Heart left ventricle (tissue), 16 donors: ENCODE measurements around the gene CALCOCO1. TPM values are rescaled to one million over a fixed set of nuclear protein-coding genes. Genes with fewer than 3 reads are reported as not detected.

Experiments used
- ATAC-seq, 4 donors: fragments of 200-7000 bp; cut with Tn5 transposase; one replicate each; pipeline ENCODE4 v1.9.1; 2020 to 2022; ENCODE audit warnings: moderate library complexity in 4 of 4, mild to moderate bottlenecking in 3 of 4, moderate number of reproducible peaks in 1 of 4
- DNase-seq, 5 donors: peaks; one replicate each; pipeline ENCODE4 v3.0.0-alpha.2; 2020
- H3K27ac ChIP-seq, 12 donors: fragments of 200-600 bp; sonication (generic) in 4 of 12; one replicate each; pipeline versions ENCODE4 v1.5.0 to v1.8.0; 2016 to 2022; ENCODE audit warnings: mild to moderate bottlenecking in 2 of 12
- H3K27me3 ChIP-seq, 9 donors: fragments of 200-600 bp; sonication (generic) in 2 of 9; one replicate each; pipeline versions ENCODE4 v1.5.1 to v1.8.0; 2016 to 2022; ENCODE audit warnings: mild to moderate bottlenecking in 3 of 9
- H3K36me3 ChIP-seq, 9 donors: fragments of 200-600 bp; sonication (generic) in 2 of 9; one replicate each; pipeline versions ENCODE4 v1.5.0 to v1.8.0; 2018 to 2022; ENCODE audit warnings: mild to moderate bottlenecking in 2 of 9
- H3K4me1 ChIP-seq, 12 donors: fragments of 200-600 bp; sonication (generic) in 4 of 12; one replicate each; pipeline versions ENCODE4 v1.5.0 to v1.8.0; 2016 to 2022; ENCODE audit warnings: mild to moderate bottlenecking in 3 of 12
- H3K4me3 ChIP-seq, 12 donors: fragments of 200-600 bp; sonication (generic) in 4 of 12; one replicate each; pipeline versions ENCODE4 v1.5.0 to v1.8.0; 2017 to 2022; ENCODE audit warnings: mild to moderate bottlenecking in 9 of 12, moderate library complexity in 4 of 12
- H3K9me3 ChIP-seq, 12 donors: fragments of 200-600 bp; sonication (generic) in 4 of 12; one replicate each; pipeline versions ENCODE4 v1.5.0 to v1.8.0; 2016 to 2022; ENCODE audit warnings: mild to moderate bottlenecking in 1 of 12
- POLR2A ChIP-seq, 2 donors: fragments of 450-650 bp; IDR thresholded peaks; one replicate each; pipeline ENCODE4 v1.6.1; 2017; ENCODE audit warnings: antibody characterized with exemption in 2 of 2, mild to moderate bottlenecking in 2 of 2, moderate library complexity in 2 of 2
- WGBS, 4 donors: extraction: QIAGEN DNeasy Blood & Tissue Kit in 2 of 4; methylation state at CpG; one replicate each; pipeline versions ENCODE4 v1.1.5 to v1.1.7; 2013 to 2018; 5-methylcytosine and 5-hydroxymethylcytosine counted together
- intact Hi-C, 10 donors: fragments of 100-400 bp; cut with DNase I; formaldehyde crosslinking; loops; one replicate each; pipeline versions ENCODE4 v1.11.1 to v1.14.2; 2022
- polyA plus RNA-seq, 2 donors: library from polyadenylated mRNA; stranded (reverse); fragments of 200-250 nt; gene quantifications; one replicate each; pipeline ENCODE4 v1.2.3, GENCODE V29; 2013
- total RNA-seq, 9 donors: library from RNA; depleted of rRNA in 2 of 9; stranded (reverse); fragments of >200 nt in 2 of 9; fragmentation: NEBNext Ultra II Directional in 3 of 9; extraction: Animal tissue kit (Norgen Biotek cat#: 25700) in 3 of 9; gene quantifications; one replicate each; pipeline versions ENCODE4 v1.1.0 to v1.2.4, GENCODE V29; 2016 to 2023
- TF ChIP-seq, protein P1 (sequence below), 12 donors: fragments of 200-600 bp; sonication (generic) in 4 of 12; IDR thresholded peaks; one replicate each; pipeline versions ENCODE4 v1.5.0 to v1.8.0; 2018 to 2022; ENCODE audit warnings: antibody characterized with exemption in 12 of 12, mild to moderate bottlenecking in 5 of 12
- donor health status: ischemic (EF 13 %, LVEDD 7.1; RV severe dilation, severe dysfunction).
- donor health status: healthy with polysubstance abuse.
- donor health status: DM: no; HTN: yes; CAD: no.
- donor health status: DM: no; HTN: no; CAD: no.
- donor health status: ischemic (EF 25% LVEDD 6.9; RV normal size, moderate dysfunction).
- donor health status: ischemic (EF 25% LVEDD 5.7; RV mildly dilated, moderate dysfunction).
- donor health status: healthy.
- donor health status: DM: yes; HTN: yes; CAD: no.
- donor health status: ischemic (EF 35%, LVEDD 5.7; RV mildly dilated, moderate dysfunction).
- donor health status: nonischemic (EF 11% LVEDD 7.7; RV severe dilation, severe dysfunction).
- donor health status: DM: yes; HTN: yes; CAD: no.
- donor health status: PGD.
- donor health status: ischemic (EF 29% LVEDD 5.4; RV normal size, mild dysfunction).
- donor health status: nonischemic (EF 23%, LVEDD 6.1; RV moderate dilation, normal function).

CALCOCO1 gene
- total and polyA plus RNA-seq, 11 donors: 86.7 to 352 (median 197) TPM

DNA sequence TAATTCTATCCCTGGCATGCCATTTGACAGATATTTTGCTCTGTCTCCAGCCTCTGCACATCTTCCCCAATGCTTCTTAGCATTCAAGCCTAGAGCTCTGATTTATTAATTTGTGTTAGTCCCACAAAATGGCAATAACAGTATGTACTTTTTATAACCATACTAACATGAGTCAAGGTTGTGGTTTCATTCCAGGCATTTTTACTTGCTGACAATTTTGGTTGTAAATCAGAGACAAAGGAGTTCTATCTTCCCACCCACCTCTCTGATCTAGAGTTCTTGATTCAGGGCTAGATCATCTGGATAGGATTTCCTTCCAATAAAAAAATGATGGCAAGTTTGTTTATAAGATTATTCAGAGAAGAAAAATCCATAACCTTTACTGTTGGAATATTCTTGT lies 43.0 kb upstream of the CALCOCO1 start:
- intact Hi-C loops: no loop called here
- H3K27me3 ChIP-seq: peaks cover 0 to 35% (median 4%) of the 10 kb centered on the region in 9 donors
- ATAC-seq: no peak

DNA sequence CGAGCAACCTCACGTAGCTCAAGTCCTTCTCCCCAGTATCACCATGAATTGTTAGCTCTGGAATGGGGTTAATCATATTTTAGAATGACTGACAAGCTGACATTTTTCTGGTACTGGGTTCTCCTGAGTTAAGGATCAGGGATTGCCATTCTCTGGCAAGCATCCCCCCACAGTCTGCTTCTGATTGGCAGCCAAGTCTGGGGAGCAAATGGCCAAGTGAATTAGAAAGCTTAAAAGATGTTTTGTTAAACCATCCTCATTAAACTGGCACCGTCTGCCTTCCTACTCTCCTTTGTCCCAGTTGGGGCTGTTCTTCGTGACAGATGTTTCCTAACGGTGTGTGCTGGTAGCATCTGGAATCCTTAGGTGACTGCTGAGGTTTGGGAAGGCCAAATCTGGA lies 41.7 kb upstream of the CALCOCO1 start:
- TF ChIP-seq, protein P1, sequence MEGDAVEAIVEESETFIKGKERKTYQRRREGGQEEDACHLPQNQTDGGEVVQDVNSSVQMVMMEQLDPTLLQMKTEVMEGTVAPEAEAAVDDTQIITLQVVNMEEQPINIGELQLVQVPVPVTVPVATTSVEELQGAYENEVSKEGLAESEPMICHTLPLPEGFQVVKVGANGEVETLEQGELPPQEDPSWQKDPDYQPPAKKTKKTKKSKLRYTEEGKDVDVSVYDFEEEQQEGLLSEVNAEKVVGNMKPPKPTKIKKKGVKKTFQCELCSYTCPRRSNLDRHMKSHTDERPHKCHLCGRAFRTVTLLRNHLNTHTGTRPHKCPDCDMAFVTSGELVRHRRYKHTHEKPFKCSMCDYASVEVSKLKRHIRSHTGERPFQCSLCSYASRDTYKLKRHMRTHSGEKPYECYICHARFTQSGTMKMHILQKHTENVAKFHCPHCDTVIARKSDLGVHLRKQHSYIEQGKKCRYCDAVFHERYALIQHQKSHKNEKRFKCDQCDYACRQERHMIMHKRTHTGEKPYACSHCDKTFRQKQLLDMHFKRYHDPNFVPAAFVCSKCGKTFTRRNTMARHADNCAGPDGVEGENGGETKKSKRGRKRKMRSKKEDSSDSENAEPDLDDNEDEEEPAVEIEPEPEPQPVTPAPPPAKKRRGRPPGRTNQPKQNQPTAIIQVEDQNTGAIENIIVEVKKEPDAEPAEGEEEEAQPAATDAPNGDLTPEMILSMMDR (IDR thresholded peaks at IDR 0.05): no peak
- no peak for TF ChIP-seq POLR2A (IDR thresholded peaks at IDR 0.05)
- no peaks in the 10 kb centered on the region for H3K9me3 ChIP-seq
- ATAC-seq: no peak
- no peaks in the 10 kb centered on the region for H3K4me1 ChIP-seq
- H3K4me3 ChIP-seq: no peak overlapping the region
- no peak for DNase-seq
- no peaks in the 10 kb centered on the region for H3K36me3 ChIP-seq
- no peak overlapping the region for H3K27ac ChIP-seq
- intact Hi-C loops: no loop called here
- WGBS, 4 donors: 72 to 88% (median 75%) methylated on average over 5 of the region's 5 CpGs
- peaks cover 0 to 46% (median 5%) of the 10 kb centered on the region in 9 donors for H3K27me3 ChIP-seq

More for the DNA sequence above, 43.0 kb upstream of the CALCOCO1 start:
- no peak for DNase-seq
- Histone ChIP-seq H3K9me3 (no peaks in the 10 kb centered on the region), H3K36me3 (no peaks in the 10 kb centered on the region), H3K4me1 (no peaks in the 10 kb centered on the region), H3K4me3 (no peak overlapping the region), H3K27ac (no peak overlapping the region)
- TF ChIP-seq, protein P1 (IDR thresholded peaks at IDR 0.05): no peak
- no peak for TF ChIP-seq POLR2A (IDR thresholded peaks at IDR 0.05)

DNA sequence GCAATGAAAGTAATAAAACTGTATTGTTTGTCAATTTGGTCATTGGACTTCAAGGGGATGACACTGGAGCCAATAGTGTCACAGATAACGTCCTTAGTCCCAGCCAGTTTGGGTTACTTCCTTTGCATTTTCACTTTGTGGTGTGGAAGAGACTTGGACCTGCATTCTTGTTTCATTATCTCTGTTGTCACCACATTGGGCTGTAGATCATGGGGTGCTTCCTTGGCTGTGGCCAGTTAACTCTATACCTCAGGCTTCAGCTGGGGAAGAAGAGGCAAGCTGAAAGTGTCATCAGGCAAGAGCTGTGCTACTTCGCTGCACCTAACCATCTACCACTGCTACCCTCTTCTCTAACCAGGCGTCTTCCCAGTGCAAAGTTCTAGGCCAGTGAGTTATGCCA lies 39.6 kb upstream of the CALCOCO1 start:
- no peak overlapping the region for H3K4me3 ChIP-seq
- no peaks in the 10 kb centered on the region for H3K36me3 ChIP-seq
- 68 to 76% (median 71%) methylated on average over 3 of the region's 3 CpGs for WGBS, 4 donors
- no peak for ATAC-seq
- H3K27me3 ChIP-seq: peaks cover 0 to 52% (median 7%) of the 10 kb centered on the region in 9 donors
- no peaks in the 10 kb centered on the region for H3K4me1 ChIP-seq
- DNase-seq: no peak
- H3K9me3 ChIP-seq: no peaks in the 10 kb centered on the region
- no peak overlapping the region for H3K27ac ChIP-seq
- no peak for TF ChIP-seq POLR2A (IDR thresholded peaks at IDR 0.05)
- TF ChIP-seq, protein P1 (IDR thresholded peaks at IDR 0.05): no peak
- intact Hi-C loops: no loop called here

DNA sequence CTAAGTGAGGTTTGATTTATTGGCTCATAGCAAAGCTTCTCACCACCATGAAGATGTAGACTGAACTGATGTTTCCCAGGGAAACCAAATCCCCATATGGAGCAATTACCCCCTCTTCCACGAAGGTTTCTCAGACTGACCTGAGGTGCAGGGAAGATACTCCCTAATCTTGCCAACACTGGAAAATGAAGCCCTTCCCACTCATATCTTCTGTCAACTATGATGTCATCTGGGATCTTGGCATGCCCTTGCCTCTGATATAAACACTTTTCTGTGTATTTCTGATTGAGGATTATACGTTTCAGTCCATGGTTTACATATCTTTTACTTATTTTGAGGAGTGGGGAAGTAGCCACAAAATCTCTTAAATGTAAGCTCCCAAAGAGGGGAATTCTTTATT lies 38.6 kb upstream of the CALCOCO1 start:
- H3K27me3 ChIP-seq: peaks cover 0 to 59% (median 7%) of the 10 kb centered on the region in 9 donors
- WGBS, 4 donors: 69 to 75% (median 73%) methylated on average over 2 of the region's 2 CpGs
- no peak overlapping the region for H3K4me3 ChIP-seq
- no peaks in the 10 kb centered on the region for H3K36me3 ChIP-seq
- TF ChIP-seq, protein P1 (IDR thresholded peaks at IDR 0.05): no peak
- TF ChIP-seq POLR2A (IDR thresholded peaks at IDR 0.05): no peak
- H3K27ac ChIP-seq: no peak overlapping the region
- no peaks in the 10 kb centered on the region for H3K9me3 ChIP-seq
- intact Hi-C loops: no loop called here
- no peaks in the 10 kb centered on the region for H3K4me1 ChIP-seq
- no peak for ATAC-seq
- DNase-seq: no peak
